HFFc6 (cell line): ENCODE results near the gene VCL. TPM values are rescaled to one million over a fixed set of nuclear protein-coding genes. Genes with fewer than 3 reads are reported as not detected.
"Not testable (repeated sequence)": the region's sequence is repeated elsewhere in the genome, so short reads cannot be mapped to it uniquely, and the experiment has no call there.

ENCODE experiments used
- DNase-seq: peaks from one replicate; pipeline ENCODE4 v3.0.0-alpha.2; 2018
- H3K27ac Mint-ChIP-seq: 2 replicates; pipeline ENCODE4 v1.8.0; 2020; ENCODE audit warnings: mild to moderate bottlenecking, mixed read lengths
- H3K27me3 Mint-ChIP-seq: 2 replicates; pipeline ENCODE4 v1.8.0; 2021; ENCODE audit warnings: mild to moderate bottlenecking, moderate library complexity, mixed read lengths; ENCODE audit not compliant: insufficient read depth
- H3K36me3 Mint-ChIP-seq: 2 replicates; pipeline ENCODE4 v1.8.0; 2021; ENCODE audit warnings: low read depth, mixed read lengths
- H3K4me1 Mint-ChIP-seq: 2 replicates; pipeline ENCODE4 v1.8.0; 2020; ENCODE audit warnings: low read depth, mixed read lengths
- H3K4me3 Mint-ChIP-seq: 2 replicates; pipeline ENCODE4 v1.8.0; 2020; ENCODE audit warnings: mild to moderate bottlenecking, moderate library complexity, mixed read lengths
- H3K9me3 Mint-ChIP-seq: 2 replicates; pipeline ENCODE4 v1.8.0; 2020; ENCODE audit warnings: mild to moderate bottlenecking, mixed read lengths
- CTCF ChIP-seq: fragments of 200-600 bp; sonication (generic); IDR thresholded peaks from 2 replicates; pipeline ENCODE4 v1.5.0; 2021; ENCODE audit warnings: antibody characterized with exemption, mild to moderate bottlenecking
- total RNA-seq, 6 experiments: library from RNA; stranded (reverse); fragmentation: NEBNext Ultra II Directional; extraction: Animal tissue kit (Norgen Biotek cat#: 25700); gene quantifications; 2 replicates in 1 of 6; 3 replicates in 5 of 6; pipeline ENCODE4 v1.2.3, GENCODE V29; 2021

The VCL gene
- total RNA-seq, 6 experiments from 2014 or later, result 366 to 443 (median 406) TPM

- Mint-ChIP-seq H3K27ac (no peak overlapping the region), H3K36me3 (no peaks in the 10 kb centered on the region)
- TF ChIP-seq CTCF, result no peak
Measured at GRCh38 chr10:73955719-73956118, 42.2 kb upstream of the VCL start.

GRCh38 chr10:73956476-73957359, 41.2 kb upstream of the VCL start:
- no peaks in the 10 kb centered on the region for H3K36me3 Mint-ChIP-seq
- peak overlapping the region; percentile 64 for H3K27ac Mint-ChIP-seq
- peak; percentile 6 for DNase-seq
- no peaks in the 10 kb centered on the region for H3K9me3 Mint-ChIP-seq
- H3K4me1 Mint-ChIP-seq, result peaks cover 46% of the 10 kb centered on the region
- no peak overlapping the region for H3K4me3 Mint-ChIP-seq
- TF ChIP-seq CTCF, result no peak
- peaks cover 1% of the 10 kb centered on the region; the same call in 1 of the 2 replicates for H3K27me3 Mint-ChIP-seq

More at GRCh38 chr10:73955719-73956118, 42.2 kb upstream of the VCL start:
- no peaks in the 10 kb centered on the region for H3K9me3 Mint-ChIP-seq
- no peak overlapping the region for H3K4me3 Mint-ChIP-seq
- no peak for DNase-seq
- peaks cover 1% of the 10 kb centered on the region; the same call in 1 of the 2 replicates for H3K27me3 Mint-ChIP-seq
- peaks cover 49% of the 10 kb centered on the region for H3K4me1 Mint-ChIP-seq

GRCh38 chr10:73959484-73960243, 38.3 kb upstream of the VCL start:
- H3K27ac Mint-ChIP-seq, result peak overlapping the region; percentile 69
- peak; percentile 52 for DNase-seq
- H3K4me1 Mint-ChIP-seq, result peaks cover 40% of the 10 kb centered on the region

GRCh38 chr10:73962386-73962785, 35.5 kb upstream of the VCL start:
- Mint-ChIP-seq H3K27ac (no peak overlapping the region), H3K9me3 (no peaks in the 10 kb centered on the region), H3K27me3 (no peaks in the 10 kb centered on the region), H3K36me3 (no peaks in the 10 kb centered on the region), H3K4me3 (no peak overlapping the region), H3K4me1 (peaks cover 49% of the 10 kb centered on the region)
- TF ChIP-seq CTCF, result no peak
- no peak for DNase-seq

More at GRCh38 chr10:73959484-73960243, 38.3 kb upstream of the VCL start:
- Mint-ChIP-seq H3K27me3 (peaks cover 1% of the 10 kb centered on the region; the same call in 1 of the 2 replicates), H3K36me3 (no peaks in the 10 kb centered on the region), H3K9me3 (no peaks in the 10 kb centered on the region), H3K4me3 (peak overlapping the region; percentile 25; the same call in 1 of the 2 replicates)
- no peak for TF ChIP-seq CTCF

- peaks cover 59% of the 10 kb centered on the region for H3K4me1 Mint-ChIP-seq
- not testable (repeated sequence) for H3K27me3 Mint-ChIP-seq, H3K9me3 Mint-ChIP-seq, DNase-seq, H3K4me3 Mint-ChIP-seq, H3K27ac Mint-ChIP-seq, H3K36me3 Mint-ChIP-seq
Measured at GRCh38 chr10:73963533-73963932, 34.4 kb upstream of the VCL start.
